Activated CD8-positive, alpha-beta memory T cell treated with anti-CD3 and anti-CD28 coated beads, Interleukin-2, amount 50 U/mL, for 48 hours (primary cell): Measurements from ENCODE around the gene S100A6.
"Not testable (repeated sequence)": the region's sequence is repeated elsewhere in the genome, so short reads cannot be mapped to it uniquely, and the experiment has no call there.

Source experiments
- DNase-seq: peaks from one replicate; pipeline ENCODE4 v3.0.0-alpha.2; 2020

S100A6 gene

DNA sequence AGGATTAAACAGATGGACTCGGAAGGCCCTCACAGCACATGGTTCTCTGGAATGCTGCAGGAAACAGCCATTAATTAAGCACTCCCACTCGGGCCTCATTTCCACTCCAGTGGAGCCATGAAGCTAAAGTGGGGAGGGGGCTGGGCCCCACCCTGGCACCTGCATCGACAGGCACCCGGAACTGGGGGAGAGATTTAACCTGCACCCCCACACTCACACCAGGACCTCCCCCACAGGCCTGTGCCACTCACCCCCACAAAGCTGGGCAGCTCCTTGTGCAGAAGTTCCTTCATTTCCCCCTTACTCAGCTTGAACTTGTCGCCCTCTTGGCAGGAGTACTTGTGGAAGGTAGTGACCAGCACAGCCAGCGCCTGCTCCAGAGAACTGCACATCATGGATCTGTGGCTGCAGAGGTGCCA is 27.7 kb upstream of the S100A6 start:
- DNase-seq: no peak

DNA sequence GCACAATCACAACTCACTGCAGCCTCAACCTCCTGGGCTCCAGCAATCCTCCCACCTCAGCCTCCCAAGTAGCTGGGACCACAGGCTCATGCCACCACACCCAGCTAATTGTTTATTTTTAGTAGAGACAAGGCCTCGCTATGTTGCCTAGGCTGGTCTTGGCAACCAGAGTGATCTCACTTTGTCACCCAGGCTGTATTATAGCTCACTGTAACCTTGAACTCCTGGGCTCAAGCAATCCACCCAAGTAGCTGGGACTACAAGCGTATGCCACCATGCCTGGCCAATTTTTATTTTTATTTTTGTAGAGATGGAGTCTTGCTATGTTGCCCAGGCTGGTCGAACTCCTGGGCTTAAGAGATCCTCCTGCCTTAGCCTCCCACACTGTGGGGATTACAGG is 26.2 kb upstream of the S100A6 start:
- DNase-seq: not testable (repeated sequence)

DNA sequence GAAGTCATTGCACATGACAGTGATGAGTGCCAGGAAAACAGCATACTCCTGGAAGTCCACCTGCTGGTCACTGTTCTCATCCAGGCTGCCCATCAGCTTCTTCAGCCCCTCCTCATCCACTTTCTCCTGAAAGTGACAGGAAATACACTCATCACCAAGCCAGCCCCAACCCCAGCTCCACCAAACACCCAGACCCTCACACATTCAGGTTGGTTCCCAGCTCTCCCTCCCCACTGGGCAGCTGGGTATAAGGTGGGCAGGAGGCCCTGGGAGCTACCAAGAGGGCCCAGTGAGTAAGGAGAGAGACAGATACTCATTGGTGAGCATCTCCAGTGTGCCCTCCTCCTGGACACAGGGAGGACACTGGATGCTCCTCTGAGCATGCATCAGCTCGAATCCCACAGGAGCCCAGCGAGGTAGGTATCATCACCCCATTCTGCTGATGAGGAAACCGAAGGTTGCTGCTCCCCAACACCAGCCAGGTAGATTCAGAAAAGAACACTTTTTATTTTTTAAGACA is 25.7 kb upstream of the S100A6 start:
- no peak for DNase-seq

DNA sequence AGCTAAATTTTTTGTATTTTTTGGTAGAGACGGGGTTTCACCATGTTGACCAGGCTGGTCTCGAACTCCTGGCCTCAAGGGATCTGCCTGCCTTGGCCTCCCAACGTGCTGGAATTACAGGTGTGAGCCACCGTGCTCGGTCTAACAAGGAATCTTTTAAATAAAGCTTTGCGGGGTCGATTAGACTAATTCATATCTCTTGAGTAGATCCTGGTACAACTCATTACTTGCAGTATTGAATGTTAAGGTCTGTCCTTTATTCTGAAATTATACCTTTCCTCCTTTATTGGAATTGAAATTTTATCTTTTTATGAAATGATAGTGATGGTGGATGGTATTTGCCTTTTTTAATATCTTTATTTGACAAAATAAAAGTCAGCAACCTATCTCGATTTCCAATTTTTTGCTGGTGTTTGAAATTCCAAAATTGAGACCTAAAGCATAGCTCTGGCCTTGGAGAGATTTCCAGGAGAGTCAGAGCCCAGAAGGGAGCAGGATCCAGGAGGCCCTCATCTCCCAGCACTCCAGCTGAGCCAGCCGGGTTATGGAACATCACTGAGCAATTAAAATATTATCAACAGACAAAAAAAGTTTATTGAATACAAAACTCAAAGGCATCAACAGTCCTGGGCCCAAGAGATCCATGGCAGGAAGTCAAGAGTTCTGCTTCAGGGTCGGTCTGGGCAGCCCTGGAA is 25.1 kb upstream of the S100A6 start:
- DNase-seq: no peak

DNA sequence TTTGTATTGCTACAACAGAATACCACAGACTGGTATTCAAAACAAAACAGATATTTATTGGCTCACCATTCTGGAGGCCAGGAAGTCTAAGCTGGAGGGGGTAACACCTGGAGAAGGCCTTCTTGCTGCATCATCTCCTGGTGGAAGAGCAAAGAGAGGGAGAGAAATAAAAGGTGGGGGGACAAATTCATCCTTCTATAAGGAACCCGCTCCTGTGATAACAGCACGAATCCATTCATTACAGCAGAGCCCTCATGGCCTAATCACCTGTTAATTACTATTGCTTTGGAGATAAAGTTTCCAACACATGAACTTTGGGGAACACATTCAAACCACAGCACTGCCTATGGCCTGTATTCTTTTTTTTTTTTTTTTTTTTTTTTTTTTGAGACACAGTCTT is 24.4 kb upstream of the S100A6 start:
- DNase-seq: no peak

DNA sequence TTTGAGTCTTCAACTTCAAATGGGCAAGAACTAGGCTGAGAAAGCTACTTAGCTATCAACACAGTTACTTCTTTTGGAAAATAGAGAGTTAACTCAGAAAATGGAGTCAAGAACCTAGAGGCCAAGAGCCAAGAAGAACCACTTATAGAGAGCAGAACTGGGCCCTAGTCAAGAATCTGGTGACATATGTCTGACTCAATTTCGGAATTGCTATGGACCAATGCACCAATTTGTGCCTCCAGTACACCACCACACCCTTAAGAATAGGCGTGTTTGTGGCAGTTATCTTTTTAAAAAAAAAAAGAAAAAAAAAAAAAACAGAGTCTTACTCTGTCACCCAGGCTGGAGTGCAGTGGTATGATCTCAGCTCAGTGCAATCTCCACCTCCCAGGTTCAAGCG is 22.1 kb upstream of the S100A6 start:
- no peak for DNase-seq

DNA sequence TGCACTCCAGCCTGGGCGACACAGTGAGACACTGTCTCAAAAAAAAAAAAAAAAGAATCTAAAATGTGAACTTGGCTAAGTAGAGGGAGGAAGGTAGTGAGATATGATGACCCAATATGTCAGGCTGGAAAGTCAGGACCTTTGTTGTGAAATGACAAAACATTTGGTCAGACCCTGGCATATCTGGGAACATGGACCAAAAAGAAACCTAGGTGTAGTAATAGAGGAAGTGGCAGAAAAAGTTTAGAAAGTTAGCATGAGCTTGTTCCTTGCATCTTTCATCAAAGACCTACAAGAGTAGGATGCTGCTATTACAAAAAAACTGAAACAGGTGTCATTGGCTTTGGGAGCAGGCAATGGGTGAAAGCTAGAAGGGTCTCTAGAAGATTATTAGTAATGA is 20.6 kb upstream of the S100A6 start:
- DNase-seq: no peak

DNA sequence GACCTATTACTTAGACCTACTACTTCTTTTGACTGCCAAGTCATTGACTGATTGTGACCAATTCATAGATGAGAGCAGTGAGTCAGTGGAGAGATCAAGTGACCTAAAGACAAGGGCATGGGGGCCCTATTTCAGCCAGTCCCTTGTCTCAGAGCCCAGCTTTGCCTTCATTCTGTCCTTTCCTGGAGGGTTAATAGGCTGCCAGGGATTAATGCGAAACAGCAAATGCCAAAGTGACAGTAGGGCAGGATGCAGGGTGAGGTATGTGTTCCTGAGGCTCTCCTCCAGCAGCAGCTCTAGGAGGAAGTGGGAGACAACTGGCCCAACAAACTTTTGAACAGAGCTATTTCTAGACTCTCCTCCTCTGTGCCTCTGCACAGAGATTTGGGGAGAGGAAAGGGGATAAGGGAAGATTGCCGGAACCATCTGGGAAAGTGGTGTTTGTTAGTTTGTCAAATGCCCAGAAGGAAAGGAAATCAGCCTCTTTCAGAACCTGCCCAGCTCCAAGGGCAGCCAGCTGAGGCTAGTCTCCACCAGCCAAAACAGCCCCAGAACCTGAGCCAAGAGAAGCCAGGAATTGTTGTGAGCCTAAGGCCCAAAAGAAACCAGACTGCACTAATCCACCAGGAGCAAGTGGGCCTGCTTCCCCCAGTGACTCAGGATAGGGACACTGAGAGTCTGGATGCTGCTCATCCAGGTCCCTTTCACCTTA is 18.2 kb upstream of the S100A6 start:
- DNase-seq: no peak

DNA sequence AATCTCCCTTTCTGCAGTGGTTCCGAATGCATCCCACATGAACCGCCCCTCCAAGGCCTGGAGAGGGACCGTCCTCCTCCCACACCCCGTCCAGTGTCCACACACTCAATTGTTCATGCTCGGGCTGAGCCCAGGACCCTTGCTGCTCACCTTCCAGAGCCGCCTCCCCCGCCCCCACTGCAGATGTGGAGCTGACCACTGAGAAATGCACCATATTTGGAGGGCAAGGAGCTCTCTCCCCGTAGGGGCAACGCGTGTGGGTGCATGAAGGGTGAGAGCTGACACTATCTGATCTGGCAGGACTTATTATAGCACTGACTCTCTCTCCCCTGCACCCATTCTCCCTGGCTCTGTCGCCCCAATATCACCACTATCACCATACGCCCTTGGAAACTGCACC is 17.3 kb upstream of the S100A6 start:
- no peak for DNase-seq

DNA sequence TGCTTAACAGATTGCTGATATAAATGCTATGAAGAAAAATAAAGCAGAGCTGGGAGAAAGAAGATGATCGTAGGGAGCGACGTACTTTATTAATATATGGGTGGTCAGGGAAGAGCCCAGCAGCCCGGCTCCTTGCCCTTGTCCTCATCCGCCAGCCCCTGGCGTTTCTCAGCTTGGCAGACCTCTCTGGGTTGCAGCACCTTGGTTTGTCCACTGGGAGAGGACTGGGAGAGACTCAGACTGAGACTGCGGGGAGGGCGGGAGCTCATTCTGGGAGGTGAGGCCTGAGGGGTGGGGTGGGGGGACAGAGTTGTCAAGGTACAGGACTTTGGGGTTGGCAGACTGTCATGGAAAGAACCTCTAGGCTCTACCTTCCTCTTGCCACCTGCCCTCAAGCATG is 16.5 kb upstream of the S100A6 start:
- no peak for DNase-seq

DNA sequence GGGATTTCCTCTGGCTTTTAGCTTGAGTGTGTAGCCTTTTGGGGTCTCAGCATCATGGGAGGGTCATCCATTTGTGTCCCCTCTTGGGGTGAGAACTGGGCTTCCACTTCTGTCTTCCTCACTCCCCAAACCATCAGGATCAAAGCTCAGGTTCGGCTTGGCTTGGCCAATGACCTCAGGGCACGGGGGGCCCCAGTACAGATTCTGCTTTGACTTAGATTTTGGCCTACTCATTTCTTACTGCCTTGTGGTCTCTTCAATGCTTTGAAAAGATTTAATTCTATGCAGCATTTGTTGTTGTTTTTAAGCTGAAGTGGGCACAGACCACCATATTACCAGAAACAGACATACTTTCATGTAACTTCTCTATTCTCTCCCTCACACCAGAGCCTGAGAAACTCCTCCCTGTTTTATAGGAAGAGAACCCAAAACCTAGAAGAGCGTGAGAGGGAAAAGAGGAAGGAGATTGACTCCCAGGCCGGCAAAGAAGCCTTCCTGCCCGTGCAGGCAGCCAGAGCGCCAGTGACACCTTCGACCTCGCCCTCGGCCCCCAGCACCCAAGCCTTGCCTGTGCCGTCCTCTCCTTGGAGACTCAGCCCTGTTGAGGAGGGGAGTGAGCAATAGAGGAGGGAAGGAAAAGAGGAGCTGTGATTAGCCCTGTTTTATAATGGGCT is 15.2 kb upstream of the S100A6 start:
- no peak for DNase-seq

DNA sequence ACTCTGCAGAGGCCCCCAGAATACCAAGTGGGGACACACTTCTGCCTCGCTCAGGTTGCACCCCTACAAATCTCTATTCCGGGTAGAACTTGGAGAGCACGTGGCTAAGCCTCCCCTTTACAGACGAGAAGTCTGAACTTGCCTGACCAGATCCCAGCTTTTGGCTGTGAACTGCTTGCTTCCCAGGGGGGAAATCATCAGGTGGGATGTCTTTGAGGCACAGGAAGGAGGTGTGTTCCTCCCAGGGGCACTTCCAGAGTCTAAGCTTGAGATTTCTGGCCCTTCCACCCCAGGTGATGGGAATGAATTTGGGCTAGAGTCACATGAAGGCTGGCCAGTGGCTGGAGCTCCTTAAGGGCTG is 14.6 kb upstream of the S100A6 start:
- no peak for DNase-seq

DNA sequence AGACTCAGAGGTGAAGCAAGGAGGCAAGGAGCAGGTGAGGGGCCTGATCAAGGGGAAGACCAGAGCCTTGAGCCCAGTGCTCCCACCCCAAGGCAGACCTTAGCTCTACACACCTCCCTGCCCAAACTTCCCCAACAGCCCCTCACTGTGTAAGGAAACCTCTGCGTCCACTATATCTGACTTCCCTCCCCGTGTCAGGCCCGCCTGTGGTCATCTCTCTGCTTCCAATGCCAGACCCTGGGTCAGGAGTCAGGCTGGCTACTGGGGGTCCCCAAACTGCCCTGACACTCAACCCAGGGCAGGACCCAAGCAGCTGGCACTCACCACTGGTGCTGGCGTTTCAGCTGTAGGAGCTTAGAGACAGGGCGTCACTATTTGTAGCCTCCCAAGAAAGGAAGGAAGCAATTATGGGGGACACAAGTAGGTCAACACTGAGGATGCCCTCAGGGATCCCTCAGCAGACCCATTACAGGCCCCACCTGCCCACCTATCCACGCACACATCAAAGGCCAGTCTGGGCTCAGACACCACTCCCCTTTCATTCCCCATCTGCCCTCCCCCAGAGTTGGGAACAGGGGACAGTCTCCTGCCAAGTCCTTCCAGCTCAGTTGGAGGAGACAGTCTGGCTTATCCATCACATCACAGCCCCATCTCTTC is 14.1 kb upstream of the S100A6 start:
- DNase-seq: no peak

DNA sequence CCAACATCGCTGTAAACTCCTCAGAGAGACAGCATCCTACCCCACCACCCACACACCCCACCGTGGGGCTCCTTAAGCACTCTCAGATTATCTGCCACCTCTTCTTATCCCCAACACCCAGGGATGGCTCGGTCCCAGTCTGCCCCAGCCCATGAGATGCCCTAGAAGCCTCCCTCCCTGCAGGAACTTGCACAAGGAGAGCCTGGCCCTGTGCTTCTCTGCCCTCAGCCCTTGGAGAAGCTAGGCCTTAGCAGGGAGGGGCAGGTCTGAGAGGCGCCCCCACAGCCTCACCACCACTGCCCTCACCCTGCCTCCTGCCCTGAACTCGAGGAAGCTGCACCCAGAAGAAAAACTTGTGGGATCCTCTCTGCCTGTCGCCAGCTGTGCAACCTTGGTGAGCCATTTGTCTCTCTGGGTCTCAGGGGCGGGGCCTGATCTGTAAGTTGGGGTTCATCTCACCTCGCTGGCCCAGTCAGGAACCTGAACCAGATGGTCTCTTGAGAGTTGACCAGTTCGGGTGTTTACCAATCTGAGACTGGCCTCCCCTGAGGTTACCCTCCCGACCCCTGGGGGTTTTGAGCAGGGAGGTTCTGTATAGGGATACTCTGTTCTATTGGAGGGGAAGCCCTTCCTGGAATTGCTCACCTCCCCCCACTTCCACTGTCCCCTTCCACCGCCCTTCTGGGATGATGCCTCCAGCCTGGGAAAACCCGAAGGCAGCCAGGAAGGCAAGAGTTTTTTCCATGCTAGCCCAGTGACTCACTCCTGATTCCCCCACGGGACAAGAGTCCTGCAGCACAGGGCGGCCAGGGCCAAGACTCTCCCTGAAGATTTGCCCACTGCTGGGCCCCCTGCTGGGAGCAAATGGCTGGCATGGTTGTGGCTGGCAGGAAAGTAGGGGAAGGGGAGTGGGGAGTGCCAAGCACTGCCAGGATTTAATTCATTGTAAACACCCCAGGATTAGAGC is 13.2 kb upstream of the S100A6 start, which contains the start of gene S100A3:
S100A3 (minus strand) TSS at position 537 of the 967 bp plus-strand sequence. CDS start 773 bp downstream, outside the sequence.
- DNase-seq: no peak

DNA sequence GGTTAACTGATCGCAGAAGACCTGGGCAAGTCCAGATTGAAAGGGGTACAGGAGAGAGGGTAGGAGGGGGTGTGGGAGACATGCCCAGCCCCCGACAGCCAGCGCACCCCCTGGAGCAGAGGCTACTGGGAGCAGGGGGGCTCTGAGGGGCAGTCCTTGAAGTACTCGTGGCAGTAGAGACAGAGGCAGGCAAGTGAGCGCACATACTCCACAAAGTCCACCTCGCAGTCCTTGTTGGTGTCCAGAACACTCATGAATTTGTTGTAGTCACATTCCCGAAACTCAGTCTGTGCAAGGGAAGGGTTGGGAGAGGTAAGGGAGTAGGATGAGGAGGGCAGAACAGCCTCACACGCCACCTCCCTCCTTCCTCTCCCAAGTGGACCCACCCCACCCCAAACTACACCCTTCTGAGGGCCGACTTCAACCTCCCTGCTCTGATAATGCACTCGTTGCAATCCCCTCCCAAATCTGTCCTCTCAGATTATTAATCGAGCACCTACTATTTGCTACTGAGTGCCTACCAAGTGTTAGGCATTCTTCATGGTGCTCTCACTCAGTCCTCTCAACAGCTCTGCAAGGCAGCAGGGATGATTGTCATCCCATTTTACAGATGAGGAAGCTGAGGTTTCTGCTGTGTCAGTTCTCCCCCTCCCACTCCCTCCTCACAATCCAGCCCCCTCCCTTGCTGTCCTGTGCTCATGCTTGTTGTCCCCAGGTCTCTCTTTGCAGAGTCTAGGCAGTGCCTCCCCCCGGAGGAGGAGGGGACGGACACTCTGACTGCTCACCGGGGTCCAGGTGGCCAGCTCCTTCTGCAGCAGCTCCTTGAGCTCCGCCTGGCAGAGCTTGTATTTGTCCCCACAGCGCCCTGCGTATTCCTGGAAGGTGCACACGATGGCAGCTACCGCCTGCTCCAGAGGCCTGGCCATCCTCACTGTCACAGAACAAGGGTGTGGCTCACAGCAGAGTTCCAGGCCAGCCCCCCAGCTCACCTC is 12.1 kb upstream of the S100A6 start:
- DNase-seq: no peak

DNA sequence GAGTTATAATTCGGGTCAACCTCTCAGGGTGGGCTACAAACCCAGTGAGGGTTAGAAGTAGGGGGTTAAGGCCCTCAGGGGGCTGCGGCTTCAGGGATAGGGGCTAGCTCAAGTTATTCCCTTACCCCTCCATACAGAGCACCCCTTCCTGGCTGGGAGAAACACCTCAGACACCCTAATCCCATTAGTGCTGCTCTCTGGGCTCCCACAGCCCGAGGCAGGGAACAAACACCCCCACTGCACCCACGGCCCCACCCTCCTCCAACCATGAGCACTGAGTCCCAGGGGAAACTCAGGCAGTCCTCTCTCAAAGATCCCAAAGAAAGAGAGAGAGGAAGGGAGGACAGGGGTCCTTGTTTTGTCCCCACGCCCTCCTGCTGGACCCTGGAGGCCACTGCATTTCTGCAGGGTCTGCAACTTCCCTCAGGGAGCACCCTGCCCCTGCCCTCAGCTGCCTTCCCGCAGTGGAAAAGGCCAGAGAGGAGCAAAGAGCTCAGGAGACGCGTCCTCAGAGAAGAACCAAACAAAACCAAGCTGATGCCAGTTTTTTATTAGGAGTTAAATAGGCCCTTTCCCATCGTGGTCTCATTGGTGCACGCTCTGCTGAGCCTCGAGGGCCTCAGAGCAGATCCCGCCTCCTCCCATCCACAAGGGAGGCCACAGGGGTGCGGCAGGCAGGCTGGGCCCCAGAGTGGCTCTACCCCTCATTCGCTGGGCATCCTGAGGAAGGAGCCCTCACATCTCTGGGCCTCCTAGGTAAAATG is 11.2 kb upstream of the S100A6 start:
- no peak for DNase-seq

DNA sequence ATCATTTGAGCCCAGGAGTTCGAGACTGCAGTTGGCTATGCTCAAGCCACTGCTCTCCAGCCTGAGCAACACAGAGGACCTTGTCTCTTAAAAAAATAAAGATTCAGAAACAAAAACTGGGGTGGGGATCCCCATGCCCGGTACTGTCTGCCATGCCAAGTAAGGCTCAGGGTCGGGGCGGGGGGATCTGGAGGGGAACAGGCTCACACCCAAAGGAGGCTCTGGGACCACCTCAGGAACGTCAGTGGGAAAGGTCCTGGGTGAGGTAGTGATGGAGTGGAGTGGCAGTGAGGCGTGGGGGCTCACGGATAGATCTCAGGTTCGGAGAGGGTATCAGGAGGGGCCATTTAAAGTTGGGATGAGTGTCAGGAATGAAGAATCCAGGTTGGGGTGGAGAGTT is 10.6 kb upstream of the S100A6 start:
- no peak for DNase-seq

DNA sequence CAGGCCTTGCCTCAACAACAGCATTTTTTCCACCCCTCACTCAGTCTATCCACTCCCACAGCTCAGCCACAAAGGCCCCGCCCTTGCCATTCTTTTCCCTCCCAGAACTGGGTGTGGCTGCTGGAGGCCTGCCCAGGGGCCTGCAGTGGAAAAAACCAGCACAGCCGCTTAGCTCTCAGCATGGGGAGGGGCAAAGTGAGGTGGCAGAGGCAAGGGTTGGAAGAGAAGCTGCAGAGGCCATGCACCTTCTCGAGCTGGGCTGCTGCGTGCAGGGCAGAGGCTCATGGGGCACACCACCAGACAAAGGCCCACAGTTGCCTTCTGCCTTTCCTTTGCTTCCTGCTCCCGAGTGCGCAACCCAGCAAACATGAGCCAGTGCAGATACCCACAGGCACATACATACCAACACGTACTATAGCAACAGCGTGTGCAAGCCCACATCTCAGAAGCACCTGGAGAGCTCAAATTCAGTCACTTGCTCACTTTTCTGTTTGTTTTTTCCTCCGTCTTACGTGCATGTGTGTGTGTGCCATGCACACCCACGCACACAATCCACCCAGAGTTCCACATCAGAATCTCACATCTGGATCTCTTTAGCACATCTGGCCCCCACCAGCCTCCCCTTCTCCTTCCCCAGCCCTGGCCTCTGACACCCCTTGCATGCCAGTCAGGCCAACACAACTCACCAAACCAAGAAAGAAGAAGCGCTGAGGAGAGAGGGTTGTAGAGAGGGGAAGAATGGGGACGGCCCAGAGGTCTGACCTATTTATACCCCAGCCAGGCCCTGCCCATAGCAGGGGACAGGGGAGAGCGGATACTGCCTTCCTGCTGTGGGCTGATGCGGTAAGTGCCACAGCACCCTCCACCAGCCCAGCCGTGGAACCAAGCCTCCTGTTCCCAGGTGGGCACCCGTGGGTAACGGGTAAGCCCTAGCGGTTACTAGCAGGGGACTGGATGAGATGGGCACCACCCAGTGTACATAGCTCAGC is 9.6 kb upstream of the S100A6 start, which contains the start of gene S100A4:
S100A4 (minus strand) TSS at position 740 of the 989 bp plus-strand sequence. CDS start 1,012 bp downstream, outside the sequence.
- peak; percentile 91 for DNase-seq
